A549 treated with GW870086 at 1 μM for 4 hours (cell line): ENCODE data around the gene IL5. TPM values are rescaled to one million over a fixed set of nuclear protein-coding genes. Genes with fewer than 3 reads are reported as not detected.

Experiments used
- total RNA-seq: library from RNA; stranded (reverse); fragments of 200-300 nt; extraction: Qiagen RNA extraction; gene quantifications from 5 replicates; pipeline ENCODE4 v1.2.3, GENCODE V29; 2022; ENCODE audit warnings: low read depth

IL5 gene
- total RNA-seq = not detected in 5 replicates

DNA sequence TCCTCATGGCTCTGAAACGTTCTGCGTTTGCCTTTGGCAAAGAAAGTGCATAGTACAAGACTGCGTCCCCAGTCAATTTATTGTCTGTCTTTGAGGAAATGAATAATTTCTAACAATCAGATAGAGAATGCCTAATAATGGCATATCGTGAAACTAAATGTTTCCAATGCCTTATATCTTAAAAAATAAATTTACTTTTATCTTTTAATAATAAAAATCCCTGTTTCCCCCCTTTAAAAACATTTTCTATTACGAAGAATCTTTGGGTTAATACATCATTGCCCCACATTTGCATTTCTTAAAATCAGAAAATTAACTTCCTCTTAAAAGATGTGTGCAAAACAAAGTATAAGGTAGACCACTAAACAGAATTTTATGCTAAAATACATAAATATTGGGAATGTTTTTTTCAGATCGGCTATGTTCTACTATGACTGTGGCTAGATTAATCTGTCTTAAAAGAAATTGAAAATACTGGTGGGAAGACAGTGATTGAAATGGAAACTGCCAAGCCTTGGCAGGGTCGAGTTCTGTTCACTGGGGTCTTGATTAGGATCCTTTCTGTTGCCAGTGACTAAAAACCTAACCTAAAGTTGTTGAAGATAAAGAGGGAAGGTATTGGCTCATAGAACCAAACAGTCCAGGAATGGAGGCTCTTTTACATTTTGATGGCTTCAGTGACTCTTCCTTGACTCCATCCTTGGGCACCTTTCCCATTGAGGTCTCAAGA, at the start of gene IL5:
IL5 (minus strand) TSS at position 51 of the 730 bp plus-strand sequence; CDS start at position 7, 44 bp downstream.

DNA sequence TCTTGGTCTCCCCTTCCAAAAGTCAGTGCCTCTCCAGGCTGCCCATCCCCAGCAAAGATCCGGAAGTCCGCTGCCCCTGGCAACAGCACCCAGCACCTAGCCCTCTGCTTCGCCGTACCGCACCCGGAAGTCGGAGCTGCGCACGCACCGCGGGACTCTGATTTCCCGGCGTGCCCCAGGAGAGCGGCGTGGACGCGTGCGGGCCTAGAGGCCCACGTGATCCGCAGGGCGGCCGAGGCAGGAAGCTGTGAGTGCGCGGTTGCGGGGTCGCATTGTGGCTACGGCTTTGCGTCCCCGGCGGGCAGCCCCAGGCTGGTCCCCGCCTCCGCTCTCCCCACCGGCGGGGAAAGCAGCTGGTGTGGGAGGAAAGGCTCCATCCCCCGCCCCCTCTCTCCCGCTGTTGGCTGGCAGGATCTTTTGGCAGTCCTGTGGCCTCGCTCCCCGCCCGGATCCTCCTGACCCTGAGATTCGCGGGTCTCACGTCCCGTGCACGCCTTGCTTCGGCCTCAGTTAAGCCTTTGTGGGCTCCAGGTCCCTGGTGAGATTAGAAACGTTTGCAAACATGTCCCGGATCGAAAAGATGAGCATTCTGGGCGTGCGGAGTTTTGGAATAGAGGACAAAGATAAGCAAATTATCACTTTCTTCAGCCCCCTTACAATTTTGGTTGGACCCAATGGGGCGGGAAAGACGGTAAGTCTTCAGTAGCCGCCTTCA, 13.6 kb upstream of the IL5 start, which contains the start of gene RAD50:
RAD50 (plus strand) TSS at position 215 of the 715 bp plus-strand sequence; CDS start at position 563, 348 bp downstream.

Other genes with a start within 250 kb of the IL5 start
- 3.5 to 6.1 TPM (median 5.1 TPM) in 5 replicates for gene SLC22A4, start 249.1 kb downstream of the IL5 start, total RNA-seq
- gene SLC22A5, start 173.8 kb downstream of the IL5 start, total RNA-seq = 34.7 to 41.1 TPM (median 36.8 TPM) in 5 replicates
- 29.4 to 35.9 TPM (median 33.7 TPM) in 5 replicates for gene IRF1, start 52.7 kb downstream of the IL5 start, total RNA-seq
- gene RAD50, start 13.5 kb upstream of the IL5 start, total RNA-seq = 25.8 to 34.4 TPM (median 29.9 TPM) in 5 replicates
- 0.12 TPM in 1 of 5 replicates, not detected in the others for gene IL13, start 114.7 kb upstream of the IL5 start, total RNA-seq
- gene IL4, start 130.5 kb upstream of the IL5 start, total RNA-seq = not detected in 5 replicates
- 5.4 to 10.1 TPM (median 8.6 TPM) in 5 replicates for gene KIF3A, start 194.0 kb upstream of the IL5 start, total RNA-seq
- 0.12 to 0.26 TPM (median 0.21 TPM) in 3 of 5 replicates, not detected in the others for gene CCNI2, start 203.9 kb upstream of the IL5 start, total RNA-seq
- 14.6 to 21.8 TPM (median 19.6 TPM) in 5 replicates for gene SEPTIN8, start 233.7 kb upstream of the IL5 start, total RNA-seq